Nephron progenitor cell (in vitro differentiated cells): ENCODE results near the gene MYO3B.

ENCODE experiments used
- DNase-seq: peaks from one replicate; pipeline ENCODE4 v3.0.0; 2021
- H3K27ac Mint-ChIP-seq: 2 replicates; pipeline ENCODE4 v1.8.0; 2021; ENCODE audit warnings: mild to moderate bottlenecking, moderate library complexity, mixed read lengths
- H3K27me3 Mint-ChIP-seq: 2 replicates; pipeline ENCODE4 v1.8.0; 2021; ENCODE audit warnings: mild to moderate bottlenecking, low read depth, mixed read lengths; ENCODE audit not compliant: poor library complexity
- H3K36me3 Mint-ChIP-seq: 2 replicates; pipeline ENCODE4 v1.8.0; 2021; ENCODE audit warnings: low read depth, mixed read lengths
- H3K4me1 Mint-ChIP-seq: 2 replicates; pipeline ENCODE4 v1.8.0; 2021; ENCODE audit warnings: mixed read lengths
- H3K4me3 Mint-ChIP-seq: 2 replicates; pipeline ENCODE4 v1.8.0; 2021; ENCODE audit warnings: mild to moderate bottlenecking, moderate library complexity, mixed read lengths
- H3K9me3 Mint-ChIP-seq: 2 replicates; pipeline ENCODE4 v1.8.0; 2021; ENCODE audit warnings: mild to moderate bottlenecking, moderate library complexity, mixed read lengths
- CTCF ChIP-seq: fragments of 200-600 bp; sonication (generic); IDR thresholded peaks from 2 replicates; pipeline ENCODE4 v1.5.0; 2021; ENCODE audit warnings: antibody characterized with exemption

Gene MYO3B

GRCh38 chr2:170365686-170366085 lies 187.7 kb downstream of the MYO3B start:
- H3K9me3 Mint-ChIP-seq: no peaks in the 10 kb centered on the region
- DNase-seq: no peak
- H3K4me3 Mint-ChIP-seq: no peak overlapping the region
- H3K4me1 Mint-ChIP-seq: peaks cover 67% of the 10 kb centered on the region
- TF ChIP-seq CTCF: no peak
- H3K36me3 Mint-ChIP-seq: no peaks in the 10 kb centered on the region
- H3K27me3 Mint-ChIP-seq: no peaks in the 10 kb centered on the region
- H3K27ac Mint-ChIP-seq: no peak overlapping the region

GRCh38 chr2:170368370-170368769 lies 190.4 kb downstream of the MYO3B start:
- Mint-ChIP-seq H3K27ac (no peak overlapping the region), H3K27me3 (peaks cover under 1% of the 10 kb centered on the region), H3K4me1 (peaks cover 55% of the 10 kb centered on the region)

GRCh38 chr2:170369228-170369627 lies 191.3 kb downstream of the MYO3B start:
- no peak overlapping the region for H3K27ac Mint-ChIP-seq
- peaks cover 46% of the 10 kb centered on the region for H3K4me1 Mint-ChIP-seq
- no peak overlapping the region for H3K4me3 Mint-ChIP-seq
- peaks cover 3% of the 10 kb centered on the region for H3K27me3 Mint-ChIP-seq
- no peaks in the 10 kb centered on the region for H3K36me3 Mint-ChIP-seq
- no peak for DNase-seq
- H3K9me3 Mint-ChIP-seq: no peaks in the 10 kb centered on the region
- no peak for TF ChIP-seq CTCF

More at GRCh38 chr2:170368370-170368769, 190.4 kb downstream of the MYO3B start:
- H3K4me3 Mint-ChIP-seq: no peak overlapping the region
- H3K36me3 Mint-ChIP-seq: no peaks in the 10 kb centered on the region
- H3K9me3 Mint-ChIP-seq: no peaks in the 10 kb centered on the region
- no peak for DNase-seq
- no peak for TF ChIP-seq CTCF

- H3K27ac Mint-ChIP-seq: no peak overlapping the region
- H3K4me1 Mint-ChIP-seq: peaks cover 40% of the 10 kb centered on the region
- peaks cover 3% of the 10 kb centered on the region for H3K27me3 Mint-ChIP-seq
- no peak for DNase-seq
- H3K36me3 Mint-ChIP-seq: no peaks in the 10 kb centered on the region
- TF ChIP-seq CTCF: peak; percentile 34
- H3K9me3 Mint-ChIP-seq: no peaks in the 10 kb centered on the region
- no peak overlapping the region for H3K4me3 Mint-ChIP-seq
Measured at GRCh38 chr2:170369894-170370293, 191.9 kb downstream of the MYO3B start.

- TF ChIP-seq CTCF: no peak
- Mint-ChIP-seq H3K4me1 (peaks cover 31% of the 10 kb centered on the region), H3K4me3 (no peak overlapping the region), H3K9me3 (no peaks in the 10 kb centered on the region), H3K36me3 (no peaks in the 10 kb centered on the region), H3K27ac (peak overlapping the region; percentile 60), H3K27me3 (peaks cover 3% of the 10 kb centered on the region)
- no peak for DNase-seq
Measured at GRCh38 chr2:170371231-170371998, 193.5 kb downstream of the MYO3B start.

GRCh38 chr2:170375192-170375591 lies 197.2 kb downstream of the MYO3B start:
- no peak for TF ChIP-seq CTCF
- Mint-ChIP-seq H3K4me3 (no peak overlapping the region), H3K9me3 (no peaks in the 10 kb centered on the region), H3K4me1 (peaks cover 12% of the 10 kb centered on the region), H3K27ac (no peak overlapping the region), H3K27me3 (peaks cover 6% of the 10 kb centered on the region), H3K36me3 (no peaks in the 10 kb centered on the region)
- DNase-seq: no peak
